NCI-H446 treated with DMSO at 0.1 percent for 48 hours (cell line): ENCODE measurements around the gene OSBPL6.
A peak's percentile ranks its signal among the peaks of the same experiment; 100 is the strongest.

Experiments used
- DNase-seq: peaks from one replicate; lab custom pipeline; 2025; lab: John Stamatoyannopoulos, UW

Gene OSBPL6

DNA sequence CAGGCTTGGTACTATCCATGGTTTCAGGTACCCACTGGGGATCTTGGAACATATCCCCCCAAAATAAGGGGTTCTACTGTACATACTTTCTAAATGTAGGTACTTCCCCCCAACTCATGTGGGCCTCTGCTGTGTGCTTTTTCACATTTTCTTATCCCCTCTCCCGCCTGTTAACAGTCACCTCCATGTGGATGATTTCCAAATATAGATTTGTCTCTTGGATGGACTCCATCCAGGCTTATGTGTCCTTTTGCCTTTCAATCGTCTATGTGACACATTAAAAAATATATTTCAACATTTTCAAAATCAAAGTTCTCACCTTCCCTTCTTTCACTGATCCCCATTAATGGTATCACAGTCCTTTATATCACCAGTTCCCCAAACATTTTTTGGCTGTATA is 44.4 kb downstream of the OSBPL6 start:
- DNase-seq = no peak

- peak; percentile 94 for DNase-seq
Observed at GRCh38 chr2:178241844-178242551, 47.7 kb downstream of the OSBPL6 start.

- peak; percentile 85 for DNase-seq
Observed at GRCh38 chr2:178242552-178242883, 48.2 kb downstream of the OSBPL6 start.

DNA sequence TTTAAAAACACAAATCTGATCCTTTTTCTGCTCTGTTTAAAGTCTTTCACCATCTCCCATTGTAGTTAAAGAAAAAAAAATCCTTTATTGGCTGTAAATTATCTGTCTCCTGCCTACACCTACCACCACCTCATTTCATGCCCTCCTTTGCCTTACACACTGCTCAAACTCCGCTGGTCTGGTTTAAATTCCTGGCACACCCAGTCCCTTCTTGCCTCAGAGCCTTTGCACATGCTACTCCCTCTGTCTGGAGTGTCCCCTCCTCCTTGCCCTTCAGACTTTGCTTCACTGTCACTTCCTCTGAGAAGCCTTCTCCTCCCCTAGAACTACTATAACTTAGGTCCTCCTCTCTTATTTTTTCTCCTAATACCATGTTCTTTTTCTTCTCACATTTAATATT is 49.6 kb downstream of the OSBPL6 start:
- no peak for DNase-seq

DNA sequence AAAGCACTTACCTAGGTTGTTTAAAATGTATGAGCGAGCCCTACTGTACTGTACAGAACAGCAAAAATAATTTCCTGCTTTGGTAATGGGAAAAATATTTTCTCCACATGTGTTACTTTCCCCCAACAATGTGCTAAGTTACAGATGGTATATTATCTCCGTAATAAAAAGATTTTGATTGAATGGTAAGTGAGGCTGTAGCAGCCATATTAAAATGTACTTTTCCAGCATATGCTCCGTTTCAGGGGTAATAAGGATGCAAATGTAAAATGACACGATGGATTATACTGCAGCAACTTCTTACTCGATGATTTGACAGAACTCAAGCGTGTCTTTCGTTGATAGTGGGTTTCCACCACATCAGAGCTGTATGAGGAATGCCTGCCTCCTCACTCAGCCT is 50.5 kb downstream of the OSBPL6 start:
- DNase-seq = no peak

GRCh38 chr2:178246696-178247095 is 52.4 kb downstream of the OSBPL6 start:
- no peak for DNase-seq

DNA sequence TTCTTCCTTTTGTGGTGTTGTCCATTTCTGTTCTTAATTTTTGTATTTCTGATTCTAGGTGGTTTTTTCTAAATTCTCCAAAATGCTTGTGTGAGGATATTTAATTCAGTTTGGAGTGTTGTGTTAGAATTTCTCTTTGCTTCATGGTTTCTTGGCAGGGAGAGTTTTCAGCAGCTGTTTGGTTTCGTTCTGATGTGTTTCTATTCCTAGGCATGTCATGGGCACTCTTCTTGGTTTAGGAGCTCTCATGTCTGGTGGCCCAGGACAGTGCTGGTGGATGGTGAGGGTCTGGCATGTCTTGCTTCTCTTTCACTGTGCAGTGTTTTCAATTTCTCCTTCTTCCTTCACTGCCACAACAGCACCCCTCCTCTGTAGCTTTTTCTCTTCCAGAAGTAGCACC is 52.9 kb downstream of the OSBPL6 start:
- DNase-seq = no peak

- DNase-seq = no peak
Observed at GRCh38 chr2:178250429-178250828, 56.1 kb downstream of the OSBPL6 start.

DNA sequence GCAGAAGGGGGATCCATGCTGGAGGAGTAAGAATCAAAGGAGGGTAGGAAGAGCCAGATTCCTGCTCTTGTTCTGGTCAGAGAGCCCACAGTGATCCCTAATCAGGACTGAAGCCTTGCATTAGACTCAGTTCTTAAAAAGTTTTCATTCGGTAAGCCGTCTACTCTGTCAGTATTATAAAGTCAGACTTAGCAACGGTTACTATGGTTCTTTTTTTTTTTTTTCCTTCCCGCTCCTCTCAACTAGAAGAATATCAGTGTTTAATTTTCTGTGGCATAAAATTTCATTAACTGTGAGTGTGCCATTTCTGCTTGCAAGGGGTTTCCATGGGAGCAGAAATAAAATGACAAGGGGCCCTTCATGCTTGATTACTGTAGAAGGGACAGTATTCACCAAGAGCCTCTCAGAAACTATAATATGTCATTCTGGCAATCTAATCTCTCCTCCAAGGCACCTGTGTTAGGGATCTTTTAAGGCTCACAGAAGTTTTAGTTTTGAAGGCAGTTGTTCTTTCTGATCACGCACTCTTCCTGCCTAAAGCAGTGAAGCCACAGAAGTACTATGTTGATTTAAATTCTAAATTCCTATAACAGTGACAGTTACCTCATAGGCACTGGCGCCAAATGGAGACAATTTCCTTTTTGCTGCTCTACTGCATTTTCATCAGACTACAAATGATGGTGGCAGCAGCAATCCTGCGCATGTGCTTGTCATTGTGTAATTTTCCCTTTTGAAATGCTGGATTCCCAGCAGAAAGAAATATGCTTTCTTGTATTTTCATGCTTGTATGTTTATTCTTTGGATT is 57.0 kb downstream of the OSBPL6 start:
- no peak for DNase-seq

DNA sequence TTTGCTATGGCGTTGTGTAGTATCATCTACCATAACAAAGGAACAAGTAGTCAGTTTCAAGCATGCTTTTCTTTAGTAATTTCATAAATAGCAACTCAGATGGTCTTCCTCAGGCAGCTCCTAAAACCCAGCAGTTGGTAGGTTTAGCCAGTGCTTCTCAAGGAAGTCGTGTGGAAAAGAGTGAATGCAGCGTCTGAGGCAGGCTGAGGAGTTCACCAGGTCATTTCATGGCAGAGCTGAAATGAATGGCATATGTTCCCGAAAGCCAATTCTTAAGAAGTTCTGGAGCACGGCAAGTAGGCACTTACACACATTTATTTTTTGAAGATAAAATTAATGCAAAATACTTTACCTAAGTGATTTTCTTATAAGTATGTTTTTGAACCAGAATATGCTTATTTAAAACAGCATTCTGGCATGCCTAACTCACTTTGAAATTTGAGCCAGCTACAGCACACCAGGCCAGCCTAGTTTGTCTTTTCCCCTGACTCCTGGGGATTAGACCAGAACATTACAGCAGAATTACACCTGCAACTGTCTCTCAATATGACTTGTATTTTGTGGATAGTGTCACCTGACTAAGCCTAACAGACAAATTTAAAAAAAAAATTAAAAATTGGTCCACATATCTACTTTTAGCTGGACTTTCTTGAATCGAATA is 62.2 kb downstream of the OSBPL6 start:
- DNase-seq = no peak

DNA sequence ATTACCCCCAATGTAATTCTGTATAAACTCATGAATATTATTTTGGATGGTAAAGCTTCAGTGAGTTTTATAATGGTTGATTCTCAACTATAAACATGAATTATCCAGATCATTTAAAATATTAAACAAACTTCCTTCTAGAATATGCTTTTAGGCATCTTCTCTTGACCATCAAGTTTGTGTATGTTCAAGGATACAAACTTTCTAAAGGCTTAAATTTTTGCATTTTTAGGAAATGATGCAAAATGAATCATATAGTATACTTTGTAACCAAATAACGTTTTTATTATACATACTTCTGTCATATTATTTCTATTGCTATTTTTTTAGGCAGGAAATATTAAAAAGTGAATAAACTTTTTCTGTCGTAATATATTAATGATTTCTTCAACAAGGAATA is 62.8 kb downstream of the OSBPL6 start:
- DNase-seq = no peak

DNA sequence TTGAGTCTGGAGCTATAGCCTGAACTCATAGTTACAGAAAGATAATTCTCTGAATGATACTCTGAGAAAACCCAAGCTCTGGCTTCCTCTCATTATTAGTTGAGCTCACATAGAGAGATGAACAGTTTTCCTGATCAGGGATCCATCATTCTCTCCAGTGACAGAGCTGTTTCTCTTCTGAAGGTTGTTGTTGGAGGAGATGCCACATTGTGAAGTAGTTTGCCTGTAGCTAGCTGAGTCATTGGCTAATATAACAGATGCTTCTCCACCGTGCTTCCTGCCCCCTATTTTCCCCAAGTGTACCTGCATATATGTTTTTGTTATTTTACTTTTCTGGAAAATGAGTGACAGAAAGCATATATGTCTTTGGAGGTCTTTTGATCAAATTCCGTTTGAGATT is 64.6 kb downstream of the OSBPL6 start:
- peak; percentile 20 for DNase-seq

- no peak for DNase-seq
Observed at GRCh38 chr2:178263159-178263860, 69.0 kb downstream of the OSBPL6 start.

- no peak for DNase-seq
Observed at GRCh38 chr2:178264211-178264610, 69.9 kb downstream of the OSBPL6 start.

DNA sequence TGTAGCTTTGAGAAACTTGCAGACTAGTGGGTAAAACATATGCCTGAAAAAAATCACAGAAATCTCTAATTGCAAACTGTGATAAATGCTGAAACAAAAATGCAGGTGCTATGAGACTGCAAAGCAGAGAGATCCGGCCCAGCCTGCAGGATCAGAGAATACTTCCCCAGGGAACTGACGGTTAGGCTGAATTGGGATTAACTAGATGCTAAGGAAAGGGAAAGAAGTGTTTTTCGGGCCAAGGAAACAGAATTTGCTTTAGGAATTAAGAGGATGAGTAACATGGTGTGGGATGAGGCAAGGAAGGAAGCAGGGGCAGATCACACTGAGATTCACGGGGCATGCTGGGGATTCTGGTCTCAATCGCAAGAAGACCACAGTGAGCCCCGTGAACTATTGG is 71.5 kb downstream of the OSBPL6 start:
- DNase-seq = no peak

GRCh38 chr2:178266445-178266844 is 72.1 kb downstream of the OSBPL6 start:
- DNase-seq = no peak

DNA sequence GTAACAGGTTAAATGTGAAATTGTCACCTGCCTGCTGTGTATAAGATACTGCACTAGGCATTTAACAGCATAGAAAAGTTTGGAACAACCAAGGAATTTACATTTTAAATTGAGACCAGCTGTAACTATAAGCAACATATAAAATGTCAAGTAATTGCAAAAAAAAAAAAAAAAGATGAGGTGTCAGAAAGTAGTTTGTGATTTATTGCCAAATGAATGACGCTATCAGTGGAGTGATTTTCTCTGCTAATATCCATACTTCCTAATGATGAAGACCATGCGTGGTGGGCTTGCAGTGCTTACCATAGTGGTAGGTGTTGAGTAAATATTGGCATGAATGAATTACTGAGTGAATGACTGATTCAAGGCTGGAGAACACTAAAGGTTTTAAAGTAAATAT is 73.3 kb downstream of the OSBPL6 start:
- no peak for DNase-seq

DNA sequence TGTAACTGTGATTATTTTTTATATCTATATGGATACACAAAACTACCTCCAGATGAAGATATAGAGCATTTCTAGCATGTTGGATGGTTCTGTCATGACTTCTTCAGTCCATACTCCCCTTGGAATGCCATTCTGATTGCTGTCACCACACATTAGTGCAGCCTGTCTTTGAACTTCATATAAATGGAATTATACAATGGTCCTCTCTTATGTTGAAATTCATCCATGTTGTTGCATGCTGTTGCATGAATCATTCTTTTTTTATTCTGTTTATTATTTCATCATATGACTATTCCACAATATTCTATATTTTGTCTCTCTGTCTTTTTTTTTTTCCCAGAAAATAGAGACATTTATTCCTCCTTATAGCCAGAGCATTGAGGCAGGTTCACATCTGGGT is 74.1 kb downstream of the OSBPL6 start:
- no peak for DNase-seq

DNA sequence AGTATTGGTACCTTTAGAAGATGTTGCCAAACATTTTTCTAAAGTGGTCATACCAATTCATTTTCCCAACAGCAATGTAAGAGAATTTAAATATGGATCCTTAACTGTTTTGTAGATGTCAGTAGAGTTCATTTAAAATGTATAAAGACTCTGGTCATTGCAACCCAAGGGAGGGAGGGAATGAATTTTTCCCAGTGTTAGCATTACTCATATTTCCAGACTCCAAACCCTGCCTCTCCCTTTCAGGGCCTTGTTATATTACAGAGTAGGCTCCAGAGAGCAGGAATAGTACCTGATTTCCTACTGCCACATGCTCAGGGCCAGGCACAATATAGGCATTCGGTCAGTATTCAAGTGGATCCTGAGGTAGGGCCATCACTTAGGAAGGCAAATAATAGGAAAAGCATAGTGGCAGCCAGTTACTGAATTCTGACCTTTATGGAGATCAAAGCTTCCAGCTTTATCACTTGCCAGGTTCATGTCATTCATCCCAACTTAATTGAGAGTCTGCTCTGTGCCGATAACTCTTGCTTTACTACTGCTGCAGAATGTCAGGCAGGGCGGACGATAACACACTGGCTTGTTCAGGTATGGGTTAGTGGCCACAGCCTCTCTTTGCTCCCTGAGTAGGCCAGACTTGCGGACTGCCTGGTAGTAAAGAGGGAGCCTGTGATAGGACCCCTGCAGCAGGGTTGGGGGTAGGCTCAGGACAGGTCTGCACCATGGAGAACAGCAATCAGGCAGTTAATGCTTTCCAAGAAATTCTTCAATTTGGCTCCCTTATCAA is 75.3 kb downstream of the OSBPL6 start:
- no peak for DNase-seq

- no peak for DNase-seq
Observed at GRCh38 chr2:178270338-178270737, 76.0 kb downstream of the OSBPL6 start.

DNA sequence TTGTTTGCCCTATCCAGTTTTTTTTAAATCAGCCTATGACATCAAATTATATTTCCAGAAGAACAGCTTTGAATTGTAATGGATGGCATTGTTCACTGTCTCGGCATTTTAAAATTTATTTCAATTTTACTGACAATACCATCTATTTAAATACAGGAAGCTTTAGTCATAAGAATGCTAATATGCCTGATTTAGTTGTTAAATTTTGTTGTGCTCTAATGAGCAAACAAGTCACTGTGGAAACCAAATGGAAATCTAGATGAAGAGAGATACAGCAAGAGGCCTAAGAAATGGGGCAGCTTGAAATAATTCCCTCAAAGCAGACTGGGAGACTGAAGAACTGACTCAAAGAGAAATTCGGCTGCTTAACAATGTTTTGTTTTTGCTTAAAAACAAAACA is 76.8 kb downstream of the OSBPL6 start:
- DNase-seq = no peak
